ENCODE results near the gene PLEK2.

DNA sequence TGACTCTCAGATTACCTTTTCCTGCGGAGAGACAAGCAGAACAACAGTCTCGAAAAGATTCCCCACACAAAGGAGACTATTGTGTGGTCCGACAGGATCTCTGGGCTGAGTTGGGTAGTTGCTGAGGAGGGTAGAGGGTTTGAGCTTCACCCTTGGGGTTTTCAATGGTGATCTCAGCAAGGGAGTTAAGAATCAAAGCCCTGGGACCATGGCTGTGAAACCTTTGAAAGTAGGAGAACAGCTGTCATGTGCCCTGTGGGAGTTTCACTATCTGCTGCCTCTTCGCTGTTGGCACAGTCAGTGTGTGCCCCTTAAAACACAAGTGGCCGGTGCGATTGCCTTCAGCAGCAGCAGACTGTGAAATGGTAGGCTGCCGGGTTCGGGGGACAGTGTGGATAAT, 14.2 kb upstream of the PLEK2 start:
- no peak for TF ChIP-seq POLR2A (IDR thresholded peaks at IDR 0.05)
- TF ChIP-seq EP300 (IDR thresholded peaks at IDR 0.05), result no peak
- TF ChIP-seq POLR2AphosphoS5 (IDR thresholded peaks at IDR 0.05), result no peak
- TF ChIP-seq, protein P1, sequence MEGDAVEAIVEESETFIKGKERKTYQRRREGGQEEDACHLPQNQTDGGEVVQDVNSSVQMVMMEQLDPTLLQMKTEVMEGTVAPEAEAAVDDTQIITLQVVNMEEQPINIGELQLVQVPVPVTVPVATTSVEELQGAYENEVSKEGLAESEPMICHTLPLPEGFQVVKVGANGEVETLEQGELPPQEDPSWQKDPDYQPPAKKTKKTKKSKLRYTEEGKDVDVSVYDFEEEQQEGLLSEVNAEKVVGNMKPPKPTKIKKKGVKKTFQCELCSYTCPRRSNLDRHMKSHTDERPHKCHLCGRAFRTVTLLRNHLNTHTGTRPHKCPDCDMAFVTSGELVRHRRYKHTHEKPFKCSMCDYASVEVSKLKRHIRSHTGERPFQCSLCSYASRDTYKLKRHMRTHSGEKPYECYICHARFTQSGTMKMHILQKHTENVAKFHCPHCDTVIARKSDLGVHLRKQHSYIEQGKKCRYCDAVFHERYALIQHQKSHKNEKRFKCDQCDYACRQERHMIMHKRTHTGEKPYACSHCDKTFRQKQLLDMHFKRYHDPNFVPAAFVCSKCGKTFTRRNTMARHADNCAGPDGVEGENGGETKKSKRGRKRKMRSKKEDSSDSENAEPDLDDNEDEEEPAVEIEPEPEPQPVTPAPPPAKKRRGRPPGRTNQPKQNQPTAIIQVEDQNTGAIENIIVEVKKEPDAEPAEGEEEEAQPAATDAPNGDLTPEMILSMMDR (IDR thresholded peaks at IDR 0.05), result no peak
